Activated naive CD8-positive, alpha-beta T cell treated with anti-CD3 and anti-CD28 coated beads, Interleukin-2, amount 50 U/mL, for 16 hours (primary cell): ENCODE measurements around the gene EREG.

Experiments
- DNase-seq: peaks from one replicate; pipeline ENCODE4 v3.0.0-alpha.2; 2020; ENCODE audit warnings: low read depth, low spot score

The EREG gene

DNA sequence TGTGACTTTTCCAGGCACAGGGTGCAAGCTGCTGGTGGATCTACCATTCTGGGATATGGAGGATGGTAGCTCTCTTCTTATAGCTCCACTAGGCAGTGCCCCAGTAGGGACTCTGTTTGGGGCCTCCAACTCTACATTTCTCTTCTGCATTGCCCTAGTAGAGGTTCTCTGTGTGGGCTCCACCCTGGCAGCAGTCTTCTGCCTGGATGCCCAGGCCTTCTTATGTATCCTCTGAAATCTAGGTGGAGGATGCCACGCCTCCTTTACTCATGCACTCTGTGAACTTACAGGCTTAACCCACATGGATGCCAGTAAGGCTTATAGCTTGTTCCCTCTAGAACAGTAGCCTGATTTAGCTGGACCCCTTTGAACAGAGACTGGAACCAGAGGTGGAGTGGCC is 20.9 kb upstream of the EREG start:
- DNase-seq: no peak

GRCh38 chr4:74353858-74354257 is 11.1 kb upstream of the EREG start:
- DNase-seq: no peak

DNA sequence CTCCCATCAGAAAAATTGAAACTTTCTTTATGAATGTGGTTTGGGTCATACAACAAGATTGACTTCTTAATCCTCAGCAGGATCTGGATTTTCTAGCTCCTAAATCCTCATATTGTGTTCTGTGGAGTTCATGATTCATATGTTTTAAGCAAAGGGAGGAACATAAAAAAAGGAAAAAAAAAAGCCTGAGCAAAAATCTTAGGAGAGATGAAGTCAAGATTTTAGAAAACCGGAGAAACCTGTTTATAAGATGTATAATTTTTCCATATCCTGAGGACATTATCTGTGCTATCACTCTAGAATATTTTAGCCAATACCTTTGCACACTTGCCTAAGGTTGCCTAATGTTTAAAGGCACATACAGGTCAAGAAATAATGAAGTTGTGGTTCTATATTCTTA is 7.0 kb upstream of the EREG start:
- no peak for DNase-seq

- DNase-seq: no peak
Observed at GRCh38 chr4:74361671-74362070, 3.3 kb upstream of the EREG start.

DNA sequence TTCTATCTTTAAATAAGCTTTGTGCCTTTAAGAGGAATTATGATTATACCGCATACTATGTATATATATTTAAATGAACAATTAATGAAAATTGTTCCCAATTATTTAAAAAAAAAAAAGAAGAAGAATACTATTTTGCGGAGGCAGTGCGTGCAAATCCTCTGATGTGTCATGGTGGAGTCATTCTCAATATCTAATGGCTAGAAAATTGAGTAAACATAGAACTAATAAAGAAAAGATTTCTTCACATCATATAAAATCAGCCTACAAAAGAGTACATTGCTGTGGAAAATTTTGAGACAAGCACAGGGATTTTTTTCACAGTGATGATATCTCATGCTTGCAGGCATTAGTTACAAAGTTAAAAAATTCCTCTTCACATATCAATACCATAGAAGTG is 2.6 kb upstream of the EREG start:
- no peak for DNase-seq

DNA sequence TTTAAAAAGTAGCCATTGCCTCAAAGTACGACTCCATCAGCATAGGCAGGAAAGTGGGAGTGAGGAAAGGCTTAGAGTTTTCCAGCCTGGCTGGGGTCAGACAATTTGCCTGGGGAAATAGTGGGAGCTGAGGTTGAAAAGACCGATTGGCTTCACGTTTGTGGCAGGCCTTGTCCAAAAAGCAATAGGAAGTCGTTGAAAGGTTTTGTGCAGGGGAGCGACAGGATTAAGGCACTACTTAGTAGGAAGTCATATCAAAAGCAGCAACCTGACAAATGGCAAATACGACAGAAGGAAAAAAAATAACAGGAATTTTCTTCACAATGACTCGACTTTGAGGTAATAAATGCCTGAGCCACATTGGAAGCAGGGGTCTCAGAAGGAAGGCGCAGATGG is 691 bp upstream of the EREG start:
- DNase-seq: no peak

- no peak for DNase-seq
Observed at GRCh38 chr4:74365761-74366160, 816 bp downstream of the EREG start.

DNA sequence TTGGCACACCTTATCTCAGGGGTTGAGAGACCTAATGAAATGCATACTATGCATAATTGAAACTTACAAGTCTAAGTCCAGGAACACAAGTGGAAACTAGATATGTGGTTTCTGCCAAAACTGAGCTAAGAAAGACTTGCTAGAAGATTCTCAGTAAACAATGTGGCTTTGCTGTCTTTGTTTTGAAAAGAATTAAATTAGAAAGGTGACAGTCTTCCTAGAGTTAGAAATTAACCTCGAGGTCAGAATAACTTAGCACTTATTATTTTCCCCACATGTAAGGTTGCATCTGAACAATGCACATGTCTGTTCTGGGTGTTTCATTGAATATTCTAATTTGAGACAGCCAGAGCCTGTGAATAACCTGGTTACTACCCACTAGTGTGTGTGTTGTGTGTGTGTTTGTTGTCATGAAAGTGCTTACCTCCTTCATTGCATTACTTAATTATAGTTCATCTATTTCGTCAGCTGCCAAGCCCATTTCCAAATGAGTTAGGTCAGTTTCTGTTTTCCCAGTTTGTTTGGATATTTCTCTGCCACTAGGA is 1.5 kb downstream of the EREG start:
- no peak for DNase-seq

- DNase-seq: no peak
Observed at GRCh38 chr4:74367656-74368290, 2.8 kb downstream of the EREG start.

GRCh38 chr4:74368596-74368995 is 3.7 kb downstream of the EREG start:
- no peak for DNase-seq

- no peak for DNase-seq
Observed at GRCh38 chr4:74369855-74370254, 4.9 kb downstream of the EREG start.

- no peak for DNase-seq
Observed at GRCh38 chr4:74370912-74371311, 6.0 kb downstream of the EREG start.

DNA sequence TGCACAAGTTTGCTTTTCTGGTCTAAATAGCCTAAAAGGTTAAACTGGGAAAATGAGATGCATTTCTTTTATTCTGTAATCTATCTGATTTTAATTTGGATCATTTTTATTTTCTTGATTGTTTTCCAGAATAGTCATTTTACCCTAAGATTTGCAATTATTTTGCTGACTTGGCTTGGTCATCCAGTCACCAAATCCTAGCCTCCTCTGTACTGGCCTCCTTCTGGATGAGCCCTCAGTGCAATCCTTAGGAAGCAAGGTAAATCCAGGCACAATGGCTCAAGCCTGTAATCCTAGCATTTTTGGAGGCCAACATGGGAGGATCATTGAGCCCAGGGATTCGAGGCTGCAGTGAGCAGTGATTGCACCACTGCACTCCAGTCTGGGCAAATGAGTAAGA is 9.2 kb downstream of the EREG start:
- no peak for DNase-seq

DNA sequence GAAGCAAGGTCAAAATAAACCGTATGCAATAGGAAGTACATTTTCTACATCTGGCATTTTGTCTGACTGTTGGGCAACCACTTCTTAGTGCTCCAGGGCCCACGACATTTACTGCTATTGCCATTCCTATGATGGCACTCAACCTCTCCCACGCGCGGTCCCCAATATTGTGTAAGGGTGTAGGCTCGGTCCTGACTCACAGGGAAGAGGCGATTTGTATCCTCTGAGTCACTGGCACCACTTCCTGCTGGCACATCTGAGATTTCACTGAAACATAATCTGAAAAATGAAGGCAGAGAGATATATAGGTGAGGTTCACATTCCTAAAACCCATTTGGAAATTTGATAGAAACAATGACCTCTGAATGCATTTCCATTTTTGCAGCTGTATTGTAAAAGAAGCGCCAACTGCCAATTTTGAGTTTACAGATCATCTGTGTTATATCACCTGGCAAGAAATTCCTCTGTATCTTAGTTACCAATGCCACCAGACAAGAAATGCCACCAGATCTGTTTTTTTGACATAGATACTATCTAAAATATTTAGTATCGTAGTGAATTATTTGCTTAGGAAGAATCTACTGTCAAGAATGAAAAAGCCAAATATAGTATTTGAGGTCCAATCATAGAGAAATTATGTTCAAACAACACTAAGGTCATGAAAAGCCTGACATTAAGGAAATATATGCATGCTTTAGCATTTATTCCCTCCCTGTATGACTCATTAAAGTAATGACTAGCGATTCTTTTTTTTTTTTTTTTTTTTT is 9.8 kb downstream of the EREG start:
- DNase-seq: no peak

GRCh38 chr4:74375824-74376426 is 11.0 kb downstream of the EREG start:
- no peak for DNase-seq

GRCh38 chr4:74376888-74377483 is 12.0 kb downstream of the EREG start:
- no peak for DNase-seq

DNA sequence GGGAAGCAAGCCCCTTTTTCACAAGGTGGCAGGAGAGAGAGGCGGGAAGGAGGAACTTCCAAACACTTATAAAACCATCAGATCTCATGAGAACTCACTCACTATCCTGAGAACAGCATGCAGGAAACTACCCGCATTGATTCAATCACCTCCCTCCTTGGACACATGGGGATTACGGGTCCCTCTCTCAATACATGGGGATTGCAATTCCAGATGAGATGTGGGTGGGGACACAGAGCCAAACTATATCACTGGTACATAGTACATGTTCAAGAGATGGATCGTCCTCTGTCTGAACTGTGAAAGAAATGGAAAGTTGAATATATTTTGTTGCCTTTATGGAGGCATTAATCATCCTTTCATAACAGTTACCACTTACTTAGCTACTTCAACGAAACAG is 12.8 kb downstream of the EREG start:
- no peak for DNase-seq

DNA sequence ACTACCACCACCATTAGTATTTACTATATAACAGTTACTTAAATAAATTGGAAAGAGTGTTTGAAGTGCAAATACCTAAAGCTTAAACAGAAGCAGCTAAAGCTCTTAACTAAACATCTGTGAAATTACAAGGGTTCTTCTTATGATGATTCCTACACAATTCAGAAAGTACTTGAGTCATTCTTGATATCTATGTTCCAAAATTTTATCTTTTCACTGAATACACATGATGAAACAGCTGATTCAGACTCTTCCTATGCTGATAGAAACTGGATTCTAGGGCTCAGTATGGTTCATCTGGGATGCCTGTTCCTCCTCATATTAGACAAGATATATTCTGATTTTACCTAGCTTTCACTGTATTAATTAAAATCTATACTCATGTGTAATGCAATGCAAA is 13.6 kb downstream of the EREG start:
- no peak for DNase-seq

GRCh38 chr4:74379912-74380311 is 15.0 kb downstream of the EREG start:
- no peak for DNase-seq

DNA sequence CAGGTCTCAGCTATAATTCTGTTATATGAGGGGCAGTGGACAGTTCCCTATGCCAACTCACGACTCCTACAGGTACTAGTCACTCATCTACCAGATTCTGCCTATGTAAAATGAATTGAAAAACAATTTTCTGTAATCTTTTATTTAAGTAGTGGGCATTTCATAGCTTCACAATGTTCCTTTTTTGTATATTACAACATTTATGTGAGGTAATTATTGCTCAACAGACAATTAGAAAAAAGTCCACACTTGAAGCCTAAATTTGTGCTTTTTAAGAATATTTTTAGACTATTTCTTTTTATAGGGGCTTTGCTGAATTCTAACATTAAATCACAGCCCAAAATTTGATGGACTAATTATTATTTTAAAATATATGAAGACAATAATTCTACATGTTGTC is 20.4 kb downstream of the EREG start:
- DNase-seq: no peak

- DNase-seq: no peak
Observed at GRCh38 chr4:74386159-74386558, 21.2 kb downstream of the EREG start.

DNA sequence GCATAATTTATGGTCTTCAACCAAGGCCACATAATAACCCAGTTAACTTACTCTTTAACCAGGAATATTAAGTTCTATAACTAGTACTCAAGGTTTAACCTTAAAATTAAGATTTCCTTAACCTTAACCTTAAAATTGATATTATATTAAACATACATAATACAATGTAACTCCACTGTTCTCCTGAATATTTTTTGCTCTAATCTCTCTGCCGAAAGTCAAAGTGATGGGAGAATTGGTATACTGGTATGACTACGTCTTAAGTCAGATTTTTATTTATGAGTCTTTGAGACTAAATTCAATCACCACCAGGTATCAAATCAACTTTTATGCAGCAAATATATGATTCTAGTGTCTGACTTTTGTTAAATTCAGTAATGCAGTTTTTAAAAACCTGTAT is 22.8 kb downstream of the EREG start:
- no peak for DNase-seq

DNA sequence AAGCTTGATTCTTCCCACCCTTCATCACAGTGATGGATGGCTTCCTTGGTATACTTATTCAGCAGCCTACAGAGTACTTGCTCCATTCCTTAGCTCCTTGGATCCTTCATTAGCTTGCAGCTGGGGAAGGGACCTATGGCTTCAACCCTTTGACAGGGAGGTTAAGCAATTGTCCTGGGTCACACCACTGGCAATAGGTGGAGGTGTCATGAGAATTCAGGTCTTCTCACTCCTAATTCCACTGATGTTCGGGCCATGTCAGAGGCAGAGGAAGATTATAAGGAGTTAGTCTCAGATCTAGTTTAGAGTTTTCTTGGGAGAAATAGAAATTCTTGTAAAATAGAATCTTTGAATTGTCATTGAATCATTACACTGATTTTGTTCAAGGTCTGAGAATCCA is 24.5 kb downstream of the EREG start:
- no peak for DNase-seq
